Endothelial cell (in vitro differentiated cells): ENCODE results near the gene SPEF1. TPM values are rescaled to one million over a fixed set of nuclear protein-coding genes. Genes with fewer than 3 reads are reported as not detected.
A peak's percentile ranks its signal among the peaks of the same experiment; 100 is the strongest.

Experiments
- DNase-seq: peaks from one replicate; pipeline ENCODE4 v3.0.0; 2021; ENCODE audit warnings: low spot score
- H3K27ac Mint-ChIP-seq: one replicate; pipeline ENCODE4 v1.8.0; 2021; ENCODE audit warnings: mixed read lengths, inconsistent platforms; ENCODE audit not compliant: unreplicated experiment
- H3K27me3 Mint-ChIP-seq: one replicate; pipeline ENCODE4 v1.8.0; 2021; ENCODE audit warnings: mild to moderate bottlenecking, moderate library complexity, mixed read lengths, inconsistent platforms; ENCODE audit not compliant: unreplicated experiment
- H3K36me3 Mint-ChIP-seq: one replicate; pipeline ENCODE4 v1.8.0; 2021; ENCODE audit warnings: mild to moderate bottlenecking, low read depth, mixed read lengths, inconsistent platforms; ENCODE audit not compliant: unreplicated experiment
- H3K4me1 Mint-ChIP-seq: one replicate; pipeline ENCODE4 v1.8.0; 2021; ENCODE audit warnings: mild to moderate bottlenecking, mixed read lengths, inconsistent platforms; ENCODE audit not compliant: unreplicated experiment
- H3K4me3 Mint-ChIP-seq: one replicate; pipeline ENCODE4 v1.8.0; 2021; ENCODE audit warnings: mild to moderate bottlenecking, mixed read lengths, inconsistent platforms; ENCODE audit not compliant: unreplicated experiment
- H3K9me3 Mint-ChIP-seq: one replicate; pipeline ENCODE4 v1.8.0; 2021; ENCODE audit warnings: mixed read lengths, inconsistent platforms; ENCODE audit not compliant: unreplicated experiment
- total RNA-seq: library from RNA; stranded (reverse); fragmentation: NEBNext Ultra II Directional; extraction: Animal tissue kit (Norgen Biotek cat#: 25700); gene quantifications from one replicate; pipeline ENCODE4 v1.2.1, GENCODE V29; 2021; ENCODE audit not compliant: unreplicated experiment
- TF ChIP-seq, protein P1 (sequence below): fragments of 200-600 bp; sonication (generic); IDR thresholded peaks from one replicate; pipeline ENCODE4 v1.5.0; 2021; ENCODE audit warnings: antibody characterized with exemption; ENCODE audit not compliant: unreplicated experiment

Gene SPEF1
- total RNA-seq, 1 donor from 2014 or later: 0.23 TPM

DNA sequence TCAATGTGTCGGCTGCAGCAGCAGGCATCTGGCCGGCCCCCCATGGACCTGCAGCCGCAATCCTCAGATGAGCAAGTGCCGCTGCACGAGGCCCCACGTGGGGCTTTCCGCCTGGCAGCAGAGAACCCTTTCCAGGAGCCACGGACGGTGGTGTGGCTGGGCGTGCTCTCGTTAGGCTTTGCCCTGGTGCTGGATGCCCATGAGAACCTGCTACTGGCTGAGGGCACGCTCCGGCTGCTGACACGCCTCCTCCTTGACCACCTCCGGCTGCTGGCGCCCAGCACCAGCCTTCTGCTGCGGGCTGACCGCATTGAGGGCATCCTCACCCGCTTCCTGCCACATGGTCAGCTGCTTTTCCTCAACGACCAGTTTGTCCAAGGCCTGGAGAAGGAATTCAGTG lies 42.6 kb upstream of the SPEF1 start:
- TF ChIP-seq, protein P1, sequence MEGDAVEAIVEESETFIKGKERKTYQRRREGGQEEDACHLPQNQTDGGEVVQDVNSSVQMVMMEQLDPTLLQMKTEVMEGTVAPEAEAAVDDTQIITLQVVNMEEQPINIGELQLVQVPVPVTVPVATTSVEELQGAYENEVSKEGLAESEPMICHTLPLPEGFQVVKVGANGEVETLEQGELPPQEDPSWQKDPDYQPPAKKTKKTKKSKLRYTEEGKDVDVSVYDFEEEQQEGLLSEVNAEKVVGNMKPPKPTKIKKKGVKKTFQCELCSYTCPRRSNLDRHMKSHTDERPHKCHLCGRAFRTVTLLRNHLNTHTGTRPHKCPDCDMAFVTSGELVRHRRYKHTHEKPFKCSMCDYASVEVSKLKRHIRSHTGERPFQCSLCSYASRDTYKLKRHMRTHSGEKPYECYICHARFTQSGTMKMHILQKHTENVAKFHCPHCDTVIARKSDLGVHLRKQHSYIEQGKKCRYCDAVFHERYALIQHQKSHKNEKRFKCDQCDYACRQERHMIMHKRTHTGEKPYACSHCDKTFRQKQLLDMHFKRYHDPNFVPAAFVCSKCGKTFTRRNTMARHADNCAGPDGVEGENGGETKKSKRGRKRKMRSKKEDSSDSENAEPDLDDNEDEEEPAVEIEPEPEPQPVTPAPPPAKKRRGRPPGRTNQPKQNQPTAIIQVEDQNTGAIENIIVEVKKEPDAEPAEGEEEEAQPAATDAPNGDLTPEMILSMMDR: no peak
- no peak for DNase-seq
- H3K36me3 Mint-ChIP-seq: peaks cover 7% of the 10 kb centered on the region
- peaks cover 12% of the 10 kb centered on the region for H3K4me1 Mint-ChIP-seq
- peaks cover 5% of the 10 kb centered on the region for H3K27me3 Mint-ChIP-seq
- no peak overlapping the region for H3K4me3 Mint-ChIP-seq
- no peaks in the 10 kb centered on the region for H3K9me3 Mint-ChIP-seq
- no peak overlapping the region for H3K27ac Mint-ChIP-seq

DNA sequence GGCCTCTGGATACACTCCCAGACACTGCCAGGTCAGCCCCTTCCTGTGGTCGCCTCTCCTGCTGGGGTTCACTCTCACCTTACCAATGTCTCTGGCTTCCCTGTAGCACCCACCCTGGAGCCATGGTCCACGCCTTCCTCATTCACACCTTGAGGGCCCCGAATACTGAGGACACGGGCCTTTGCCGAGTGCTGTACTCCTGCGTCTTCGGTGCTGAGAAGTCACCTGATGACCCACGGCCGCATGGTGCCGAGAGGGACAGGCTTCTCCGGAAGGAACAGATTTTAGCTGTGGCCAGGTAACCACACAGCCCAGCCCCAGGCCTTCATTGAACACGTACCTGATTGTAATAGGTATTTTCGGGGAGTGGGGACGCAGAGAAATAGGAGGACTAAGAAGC lies 40.7 kb upstream of the SPEF1 start:
- H3K9me3 Mint-ChIP-seq: no peaks in the 10 kb centered on the region
- H3K36me3 Mint-ChIP-seq: peaks cover 6% of the 10 kb centered on the region
- H3K27me3 Mint-ChIP-seq: peaks cover 5% of the 10 kb centered on the region
- H3K4me1 Mint-ChIP-seq: peaks cover 14% of the 10 kb centered on the region
- peak overlapping the region; percentile 37 for H3K27ac Mint-ChIP-seq
- TF ChIP-seq, protein P1: no peak
- DNase-seq: no peak
- peak overlapping the region; percentile 68 for H3K4me3 Mint-ChIP-seq

DNA sequence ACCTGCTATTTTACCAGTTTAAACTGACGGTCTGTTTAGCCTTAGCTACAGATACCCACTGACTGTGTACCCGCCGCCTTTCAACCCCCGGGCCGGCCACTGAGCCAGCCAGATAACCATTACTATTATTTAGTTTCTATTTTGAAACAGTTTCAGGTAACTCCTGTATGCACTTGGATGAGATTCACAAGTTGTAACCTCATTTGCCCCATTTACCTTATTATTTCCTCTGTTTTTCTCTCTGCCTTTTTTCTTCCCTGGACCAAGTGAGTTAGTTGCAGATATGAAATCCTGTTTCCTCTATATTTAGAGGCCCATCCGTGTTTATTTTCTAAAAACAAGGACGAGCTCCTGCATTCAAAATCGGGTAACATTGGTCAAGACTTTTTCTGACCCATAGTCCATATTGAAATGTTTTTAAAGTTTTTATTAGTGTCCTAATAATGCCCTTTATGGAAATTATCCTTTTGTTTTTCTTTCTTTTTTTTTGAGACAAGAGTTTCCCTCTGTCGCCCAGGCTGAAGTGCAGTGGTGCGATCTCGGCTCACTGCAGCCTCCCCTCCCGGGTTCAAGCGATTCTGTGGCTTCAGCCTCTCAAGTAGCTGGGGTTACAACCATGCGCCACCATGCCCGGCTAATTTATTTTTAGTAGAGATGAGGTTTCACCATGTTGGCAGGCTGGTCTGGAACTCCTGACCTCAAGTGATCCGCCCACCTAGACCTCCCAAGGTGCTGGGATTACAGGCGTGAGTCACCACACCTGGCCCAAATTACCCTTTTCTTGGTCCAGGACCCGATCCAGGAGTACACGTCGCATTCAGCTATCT lies 39.9 kb upstream of the SPEF1 start:
- peaks cover 8% of the 10 kb centered on the region for H3K27me3 Mint-ChIP-seq
- TF ChIP-seq, protein P1: no peak
- no peaks in the 10 kb centered on the region for H3K9me3 Mint-ChIP-seq
- no peak for DNase-seq
- peak overlapping the region; percentile 95 for H3K4me3 Mint-ChIP-seq
- peak overlapping the region; percentile 97 for H3K27ac Mint-ChIP-seq
- peaks cover 4% of the 10 kb centered on the region for H3K36me3 Mint-ChIP-seq
- H3K4me1 Mint-ChIP-seq: peaks cover 14% of the 10 kb centered on the region

DNA sequence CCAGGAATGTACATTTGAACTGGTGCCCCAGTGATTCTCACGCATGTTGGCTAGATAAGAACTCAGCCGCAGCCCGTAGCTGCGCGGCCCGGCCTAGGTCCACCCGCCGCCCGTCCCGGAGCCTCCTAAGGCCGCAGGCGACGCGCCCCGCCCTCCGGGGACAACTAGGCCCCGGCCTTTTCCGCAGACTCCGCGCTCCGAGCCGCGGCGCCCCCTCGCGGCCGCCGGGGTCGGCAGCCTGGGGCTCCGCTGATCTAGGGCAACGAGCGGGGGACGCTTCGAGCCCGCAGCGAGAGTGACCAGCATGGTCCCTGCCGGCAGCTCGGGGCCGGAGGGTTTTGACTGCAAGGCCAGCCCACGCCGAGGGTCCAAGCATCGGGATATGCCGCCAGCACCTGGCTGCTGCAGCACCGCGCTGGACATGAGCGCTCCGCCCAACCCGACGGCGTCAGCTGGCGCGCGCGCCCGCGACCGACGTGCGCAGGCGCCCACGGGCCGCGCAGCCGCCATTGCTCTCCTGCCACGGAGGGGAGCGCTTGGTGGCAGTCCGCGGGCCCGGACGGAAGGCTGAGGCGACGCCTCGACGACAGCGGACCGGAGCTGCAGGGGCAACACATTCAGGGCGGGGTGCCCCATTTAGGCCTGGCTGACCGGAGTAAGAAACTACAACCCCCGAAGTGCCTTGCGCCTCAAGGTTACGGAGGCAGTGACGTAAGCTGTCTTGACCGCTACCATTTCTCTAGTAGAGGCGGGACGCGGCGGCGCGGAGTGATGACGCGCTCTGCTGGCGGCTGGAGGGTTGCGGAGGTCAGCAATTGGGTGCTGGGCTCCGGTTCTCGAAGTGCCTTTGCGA lies 39.0 kb upstream of the SPEF1 start, which contains the start of gene AP5S1:
Gene AP5S1 (plus strand): TSS at position 500 of the 853 bp plus-strand sequence. CDS start 1,571 bp downstream, outside the sequence.
- DNase-seq: peak; percentile 96
- H3K9me3 Mint-ChIP-seq: no peaks in the 10 kb centered on the region
- peaks cover 8% of the 10 kb centered on the region for H3K27me3 Mint-ChIP-seq
- TF ChIP-seq, protein P1: peak; percentile 96
- H3K27ac Mint-ChIP-seq: peak within 1 kb of the TSS; percentile 97
- H3K4me3 Mint-ChIP-seq: peak within 1 kb of the TSS; percentile 95
- peaks cover 4% of the 10 kb centered on the region for H3K36me3 Mint-ChIP-seq
- H3K4me1 Mint-ChIP-seq: peaks cover 18% of the 10 kb centered on the region
